Measurements from ENCODE around the gene PDE3A.

PDE3A gene

GRCh38 chr12:20495997-20496396, 127.7 kb downstream of the PDE3A start:
- no peak for DNase-seq (ENCODE audit: low read depth)

GRCh38 chr12:20497707-20498106, 129.4 kb downstream of the PDE3A start:
- no peak for DNase-seq (ENCODE audit: low read depth)

DNA sequence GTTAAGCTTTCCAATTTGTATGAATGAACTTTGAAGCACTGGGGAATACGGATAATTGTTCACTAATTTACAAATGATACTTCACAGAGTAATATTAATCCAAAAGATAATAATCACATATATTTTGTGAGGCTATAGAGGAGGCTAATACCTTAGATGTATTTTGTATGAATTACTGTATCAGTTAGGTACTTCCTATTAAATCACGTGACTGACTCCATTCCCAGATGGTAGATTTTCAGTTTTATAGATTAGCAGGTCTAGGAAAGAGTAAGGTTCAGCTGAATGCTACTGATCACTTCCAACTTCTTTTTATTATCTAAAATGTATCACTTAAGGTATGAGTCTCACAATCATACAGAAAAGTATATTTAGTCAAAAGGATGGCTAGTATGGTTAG, 133.6 kb downstream of the PDE3A start:
- DNase-seq (ENCODE audit: low read depth), result no peak

- no peak for DNase-seq (ENCODE audit: low read depth)
These were observed 135.5 kb downstream of the PDE3A start for GRCh38 chr12:20503858-20504257.

DNA sequence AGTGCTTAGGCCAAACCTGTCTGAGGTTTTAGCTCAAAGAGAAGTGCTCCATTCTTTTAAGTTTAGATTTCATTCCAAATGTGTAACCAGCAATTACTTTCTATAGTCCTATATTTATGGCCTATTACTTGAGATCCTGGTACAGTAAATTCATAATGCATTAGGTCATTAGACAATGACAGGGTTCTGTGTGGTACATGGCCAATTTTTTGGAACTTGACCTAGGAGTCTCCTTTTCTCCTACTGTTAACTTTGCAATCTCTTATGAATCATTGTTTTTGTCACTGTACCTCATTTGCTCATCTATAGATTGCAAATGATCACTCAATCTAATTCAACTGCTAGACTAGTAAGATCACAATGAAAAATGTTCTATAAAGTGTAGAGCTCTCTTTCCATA, 136.7 kb downstream of the PDE3A start:
- DNase-seq (ENCODE audit: low read depth), result no peak

DNA sequence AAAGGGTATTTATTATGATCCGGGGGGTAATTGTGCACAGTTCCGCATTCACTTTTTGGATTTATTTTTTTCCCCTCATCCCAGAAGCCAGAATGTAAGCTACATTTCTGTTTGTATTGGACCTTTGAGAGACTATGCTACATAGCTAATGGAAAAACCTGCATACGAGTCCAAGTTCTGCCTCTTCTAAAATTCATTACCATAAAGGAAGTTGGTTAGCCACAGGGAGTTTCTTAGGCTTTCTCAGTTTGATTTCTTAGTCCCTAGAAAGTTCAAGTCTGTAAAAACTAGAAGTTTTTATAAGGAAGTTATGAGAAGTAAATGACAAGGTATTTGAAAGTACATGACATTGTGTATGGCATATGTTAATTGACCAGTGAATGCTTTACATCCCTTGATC, 138.7 kb downstream of the PDE3A start:
- DNase-seq (ENCODE audit: low read depth), result no peak

- DNase-seq (ENCODE audit: low read depth), result no peak
These were observed 139.4 kb downstream of the PDE3A start for GRCh38 chr12:20507711-20508110.

DNA sequence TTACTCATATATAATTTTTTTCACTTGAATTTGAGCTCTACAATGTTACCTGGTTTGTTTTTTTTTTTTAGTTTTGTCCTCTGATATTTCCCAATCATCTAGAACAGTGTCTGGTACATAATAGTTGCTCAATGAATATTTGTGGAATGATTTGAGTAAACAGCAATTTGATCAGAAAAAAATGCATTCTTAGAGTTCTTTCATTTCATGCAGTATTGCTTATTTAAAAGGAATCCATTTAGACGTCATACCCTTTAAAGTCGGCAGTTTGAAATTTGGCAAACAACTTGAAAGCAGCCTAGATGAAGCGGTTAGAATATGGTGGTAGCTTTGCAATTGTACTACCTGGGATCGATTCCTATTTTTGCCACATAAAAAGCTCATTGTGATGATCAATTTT, 140.0 kb downstream of the PDE3A start:
- peak; percentile 88 for DNase-seq (ENCODE audit: low read depth)

GRCh38 chr12:20508962-20509361, 140.6 kb downstream of the PDE3A start:
- DNase-seq (ENCODE audit: low read depth), result no peak

DNA sequence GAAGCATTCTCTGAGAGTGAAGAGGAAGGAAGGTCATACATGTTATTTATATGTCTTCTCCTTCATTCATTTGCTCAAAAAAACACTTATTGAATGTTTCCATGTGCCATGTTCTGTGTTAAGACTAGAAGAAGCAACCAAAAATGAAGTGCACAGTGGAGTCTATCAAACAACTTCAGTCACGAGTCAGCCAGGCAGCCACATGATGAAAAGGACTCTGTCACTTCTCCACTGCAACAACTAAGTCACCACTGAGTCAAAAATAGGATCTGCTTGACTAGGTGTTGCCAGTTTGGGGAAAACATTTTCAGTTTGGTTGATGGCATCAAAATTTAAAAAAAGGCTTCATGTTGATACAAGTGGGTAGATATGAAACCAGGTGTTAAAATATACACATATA, 142.5 kb downstream of the PDE3A start:
- DNase-seq (ENCODE audit: low read depth), result no peak

DNA sequence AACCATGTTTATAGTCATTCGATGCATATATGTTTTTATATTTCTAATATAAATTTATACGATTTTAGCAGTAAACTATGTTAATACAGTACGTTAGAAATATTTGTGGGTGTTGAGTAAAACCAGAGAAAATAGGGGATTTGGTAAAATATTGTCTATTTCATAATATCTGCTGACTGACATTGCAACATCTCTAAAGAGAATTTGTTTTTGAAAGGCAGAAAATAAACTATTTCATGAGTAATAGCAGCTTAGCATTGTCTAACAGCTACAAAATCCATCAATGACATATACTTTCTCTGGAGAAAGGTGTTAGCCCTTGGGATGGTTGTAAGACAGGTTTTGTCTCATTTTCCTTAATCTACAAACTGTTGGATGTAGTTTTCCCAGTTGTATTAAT, 144.9 kb downstream of the PDE3A start:
- DNase-seq (ENCODE audit: low read depth), result peak; percentile 51

DNA sequence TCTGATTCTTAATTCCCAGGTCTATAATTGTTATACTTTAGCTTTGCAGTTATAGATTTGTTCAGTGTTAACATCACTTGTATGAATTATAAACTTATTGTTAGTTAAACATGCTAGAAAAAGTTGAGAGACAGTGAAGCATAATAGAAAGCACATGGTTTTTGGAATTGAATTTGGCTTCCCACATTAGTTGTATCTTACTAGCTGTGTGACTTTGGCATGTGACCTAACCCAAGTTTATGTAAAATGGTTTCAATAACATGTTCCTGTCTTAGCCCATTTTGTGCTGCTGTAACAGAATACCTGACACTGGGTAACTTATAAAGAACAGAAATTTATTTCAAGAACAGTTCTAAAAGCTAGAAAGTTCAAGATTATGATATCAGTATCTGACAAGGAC, 146.3 kb downstream of the PDE3A start:
- DNase-seq (ENCODE audit: low read depth), result peak; percentile 72

- no peak for DNase-seq (ENCODE audit: low read depth)
These were observed 152.2 kb downstream of the PDE3A start for GRCh38 chr12:20520532-20520931.

GRCh38 chr12:20523658-20524057, 155.3 kb downstream of the PDE3A start:
- DNase-seq (ENCODE audit: low read depth), result peak; percentile 6

DNA sequence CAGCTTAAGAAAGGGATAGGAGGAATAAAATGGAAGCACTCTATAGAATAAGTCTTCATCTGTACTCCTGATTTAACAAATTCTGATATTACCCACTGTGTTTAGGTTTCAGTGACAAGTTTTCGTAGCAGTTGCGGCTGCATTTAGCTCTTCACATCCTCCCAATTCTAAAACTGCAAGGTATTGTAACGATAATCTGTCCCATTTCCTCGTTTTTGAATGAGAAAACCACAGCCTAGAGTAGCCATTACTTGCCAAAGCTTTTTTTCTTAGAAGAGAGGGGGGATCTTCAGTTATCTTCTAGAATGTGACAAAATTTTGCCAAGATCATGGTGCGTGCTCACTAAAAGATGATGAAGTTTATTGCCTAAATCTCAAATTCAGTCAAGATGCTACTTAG, 155.8 kb downstream of the PDE3A start:
- DNase-seq (ENCODE audit: low read depth), result no peak

- DNase-seq (ENCODE audit: low read depth), result no peak
These were observed 156.8 kb downstream of the PDE3A start for GRCh38 chr12:20525064-20525610.

GRCh38 chr12:20527417-20528163, 159.3 kb downstream of the PDE3A start:
- peak; percentile 39 for DNase-seq (ENCODE audit: low read depth)

DNA sequence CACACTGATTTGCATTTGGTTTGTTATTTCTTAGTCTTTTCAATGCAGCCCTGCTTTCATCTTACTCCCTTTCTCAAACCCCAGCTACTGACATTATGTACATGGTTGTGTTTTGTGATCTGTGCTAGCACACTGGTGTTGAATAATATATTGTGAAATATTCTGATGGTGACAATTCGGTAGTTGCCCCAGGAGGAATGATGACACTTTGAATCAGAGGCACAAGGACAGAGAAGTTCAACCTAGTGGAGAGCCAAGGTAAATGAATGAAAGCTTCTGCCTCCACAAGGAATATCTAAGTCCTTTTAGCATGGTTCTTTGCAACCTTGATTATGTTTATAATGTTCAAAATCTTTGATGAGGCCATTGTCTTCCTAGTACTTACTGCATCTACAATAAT, 159.9 kb downstream of the PDE3A start:
- no peak for DNase-seq (ENCODE audit: low read depth)

DNA sequence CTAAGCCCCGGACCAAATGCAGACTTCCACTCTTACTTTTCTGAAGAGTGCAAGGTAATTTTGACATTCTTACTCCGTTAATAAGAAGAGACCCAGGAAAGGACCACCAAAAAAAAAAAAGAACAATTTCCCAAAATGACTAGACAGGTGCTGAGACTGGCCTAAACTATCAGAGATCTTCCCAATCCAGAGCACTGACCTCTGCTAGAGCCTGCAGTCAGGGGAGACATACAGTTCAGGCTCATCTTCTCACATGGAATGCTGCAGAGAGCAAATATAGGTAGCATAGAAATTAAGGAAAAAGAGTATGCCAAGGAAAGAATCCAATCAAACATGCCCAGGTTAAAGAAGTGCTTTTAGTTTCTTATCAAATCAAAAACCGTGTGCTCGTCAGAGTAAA, 177.9 kb downstream of the PDE3A start:
- DNase-seq (ENCODE audit: low read depth), result no peak

GRCh38 chr12:20547816-20548575, 179.7 kb downstream of the PDE3A start:
- peak; percentile 52 for DNase-seq (ENCODE audit: low read depth)

DNA sequence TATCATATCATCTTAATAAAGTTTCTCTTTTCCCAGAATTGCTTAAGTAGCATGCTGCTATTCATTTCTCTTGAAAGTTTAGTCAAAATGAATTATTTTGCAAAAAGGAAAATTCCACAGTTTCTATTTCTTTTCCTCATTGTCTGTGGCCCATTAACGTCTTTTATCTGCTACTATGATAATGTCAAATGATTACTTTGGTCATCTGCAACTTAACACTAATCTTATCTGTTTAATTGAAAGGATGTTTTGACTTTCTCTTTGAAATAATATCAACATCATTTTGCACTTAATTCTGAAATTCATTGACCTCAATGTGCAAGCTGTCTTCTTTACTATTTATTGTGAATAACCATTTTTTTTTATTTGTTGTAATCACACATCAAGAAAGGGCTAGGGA, 180.3 kb downstream of the PDE3A start:
- no peak for DNase-seq (ENCODE audit: low read depth)

DNA sequence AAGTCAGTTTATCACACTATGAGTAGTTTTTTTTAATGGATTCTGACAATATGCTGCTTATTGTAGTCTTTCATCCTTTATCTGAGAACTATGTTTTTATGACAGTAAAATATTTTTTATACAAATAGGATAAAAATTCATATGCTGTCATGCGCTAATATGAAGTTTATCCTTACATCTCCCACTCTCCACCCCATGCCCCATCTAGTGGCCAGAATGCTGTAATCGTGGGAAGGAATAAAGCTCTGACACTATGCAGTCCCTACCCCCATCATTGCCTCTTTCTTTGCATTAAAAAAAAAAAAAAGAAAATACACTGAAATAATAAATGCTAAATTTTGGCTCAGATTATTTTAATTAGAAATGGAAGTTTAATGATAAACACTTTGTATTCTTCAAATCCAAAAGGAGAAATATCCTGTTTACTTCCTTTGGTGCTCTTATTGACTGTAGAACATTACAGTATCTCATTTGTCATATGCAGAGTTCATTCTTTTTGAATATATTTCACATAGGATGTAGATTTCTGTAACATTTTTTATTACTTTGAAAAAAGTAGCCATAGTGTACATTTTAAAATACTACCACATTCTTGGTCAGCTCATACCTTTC, 180.9 kb downstream of the PDE3A start:
- DNase-seq (ENCODE audit: low read depth), result peak; percentile 12
